CD4-positive, alpha-beta T cell (primary cell): Measurements from ENCODE around the gene PPP1CA. TPM values are rescaled to one million over a fixed set of nuclear protein-coding genes. Genes with fewer than 3 reads are reported as not detected.

Experiments used
- ATAC-seq: fragments of 200-7000 bp; cut with Tn5 transposase; one replicate; pipeline ENCODE4 v1.10.0; 2022; ENCODE audit warnings: mild to moderate bottlenecking; ENCODE audit not compliant: poor library complexity
- CTCF ChIA-PET: fragments of 350-600 bp; sonication (Branson Sonifier 250); formaldehyde crosslinking; loops from one replicate; lab custom pipeline; 2021; ENCODE audit warnings: antibody characterized with exemption, inconsistent platforms; lab: Charles Lee
- POLR2A ChIA-PET: fragments of 350-600 bp; sonication (Branson Sonifier 250); formaldehyde crosslinking; loops from one replicate; lab custom pipeline; 2021; ENCODE audit warnings: antibody characterized with exemption, inconsistent platforms; lab: Charles Lee
- DNase-seq, 14 experiments: peaks; one replicate each; pipeline ENCODE4 v3.0.0-alpha.2; 2013 to 2020; ENCODE audit warnings: mixed read lengths in 2 of 14
- H3K27ac ChIP-seq, 2 donors: one replicate each; pipeline versions ENCODE4 v1.5.1 to v1.7.0; 2013; ENCODE audit warnings: low read length in 2 of 2, low read depth in 1 of 2, mild to moderate bottlenecking in 1 of 2
- H3K27me3 ChIP-seq, 2 experiments: 1 replicate in 1 of 2; 2 replicates in 1 of 2; pipeline versions ENCODE4 v1.6.1 to v1.7.0; 2013; ENCODE audit warnings: low read length in 2 of 2, control low read depth in 1 of 2, mild to moderate bottlenecking in 1 of 2, moderate library complexity in 1 of 2; ENCODE audit not compliant: insufficient read depth in 2 of 2, control insufficient read depth in 1 of 2
- H3K36me3 ChIP-seq: one replicate; pipeline ENCODE4 v1.6.1; 2013; ENCODE audit warnings: low read length, control low read depth; ENCODE audit not compliant: insufficient read depth
- H3K4me1 ChIP-seq: one replicate; pipeline ENCODE4 v1.6.1; 2013; ENCODE audit warnings: low read length, control low read depth; ENCODE audit not compliant: insufficient read depth
- H3K4me3 ChIP-seq: one replicate; pipeline ENCODE4 v1.5.1; 2013; ENCODE audit warnings: mild to moderate bottlenecking, low read length, moderate library complexity
- H3K9me3 ChIP-seq, 2 experiments: 1 replicate in 1 of 2; 2 replicates in 1 of 2; pipeline versions ENCODE4 v1.6.1 to v1.7.0; 2013; ENCODE audit warnings: low read length in 2 of 2, mild to moderate bottlenecking in 2 of 2, control low read depth in 1 of 2, moderate library complexity in 1 of 2; ENCODE audit not compliant: control insufficient read depth in 1 of 2, insufficient read depth in 1 of 2
- H3K27ac Mint-ChIP-seq: one replicate; pipeline ENCODE4 v1.8.0; 2020; ENCODE audit warnings: mixed read lengths
- H3K27me3 Mint-ChIP-seq: one replicate; pipeline ENCODE4 v1.8.0; 2021; ENCODE audit warnings: mixed read lengths
- H3K36me3 Mint-ChIP-seq: one replicate; pipeline ENCODE4 v1.8.0; 2021; ENCODE audit warnings: low read depth, mixed read lengths
- H3K4me1 Mint-ChIP-seq: one replicate; pipeline ENCODE4 v1.8.0; 2021; ENCODE audit warnings: low read depth, mixed read lengths
- H3K4me3 Mint-ChIP-seq: one replicate; pipeline ENCODE4 v1.8.0; 2020; ENCODE audit warnings: mild to moderate bottlenecking, mixed read lengths
- H3K9me3 Mint-ChIP-seq: one replicate; pipeline ENCODE4 v1.8.0; 2020; ENCODE audit warnings: mixed read lengths
- intact Hi-C, 2 experiments: fragments of 100-400 bp; cut with DNase I in 1 of 2; cut with micrococcal nuclease in 1 of 2; formaldehyde crosslinking; loops; one replicate each; pipeline versions ENCODE4 v1.15.1 to v1.9.0; 2023 to 2025; cut with DNase I, micrococcal nuclease
- total RNA-seq, 174 experiments: library from RNA in 2 of 174; stranded (reverse) in 2 of 174; gene quantifications; one replicate each; pipeline ENCODE4 v1.2.3 and lab custom pipeline; 2021 to 2026
- TF ChIP-seq, protein P1 (sequence below): fragments of 200-600 bp; IDR thresholded peaks from one replicate; pipeline ENCODE4 v1.8.0; 2022; ENCODE audit warnings: antibody characterized with exemption, mild to moderate bottlenecking

Gene PPP1CA
- total RNA-seq, 2 experiments from 2014 or later = 42.0 to 45.5 TPM

- no peak for ATAC-seq
- no peak overlapping the region for H3K27ac Mint-ChIP-seq
- peaks cover 5% of the 10 kb centered on the region for H3K36me3 Mint-ChIP-seq
- POLR2A ChIA-PET = interaction anchor here (0.6 to 3.2 kb wide), 5 partner anchors 8 to 42 kb away, joined by 3 to 16 read pairs (median 3); partner anchors contain the start of gene POLD4
- H3K27me3 Mint-ChIP-seq = peaks cover 34% of the 10 kb centered on the region
- peak overlapping the region; percentile 38 for H3K4me3 Mint-ChIP-seq
- intact Hi-C loops = no loop called here
- DNase-seq = no peak
- Histone ChIP-seq H3K9me3 (no peaks in the 10 kb centered on the region), H3K27me3 (peaks cover 6 to 16% of the 10 kb centered on the region in 2 experiments), H3K27ac (no peak overlapping the region), H3K4me1 (peaks cover 45% of the 10 kb centered on the region), H3K36me3 (no peaks in the 10 kb centered on the region), H3K4me3 (no peak overlapping the region)
- CTCF ChIA-PET = interaction anchor here (1.9 to 5.6 kb wide), 4 partner anchors 14 to 31 kb away, joined by 7 to 24 read pairs (median 11); no protein-coding TSS in a partner anchor
- no peaks in the 10 kb centered on the region for H3K9me3 Mint-ChIP-seq
- H3K4me1 Mint-ChIP-seq = peaks cover 30% of the 10 kb centered on the region
- TF ChIP-seq, protein P1, sequence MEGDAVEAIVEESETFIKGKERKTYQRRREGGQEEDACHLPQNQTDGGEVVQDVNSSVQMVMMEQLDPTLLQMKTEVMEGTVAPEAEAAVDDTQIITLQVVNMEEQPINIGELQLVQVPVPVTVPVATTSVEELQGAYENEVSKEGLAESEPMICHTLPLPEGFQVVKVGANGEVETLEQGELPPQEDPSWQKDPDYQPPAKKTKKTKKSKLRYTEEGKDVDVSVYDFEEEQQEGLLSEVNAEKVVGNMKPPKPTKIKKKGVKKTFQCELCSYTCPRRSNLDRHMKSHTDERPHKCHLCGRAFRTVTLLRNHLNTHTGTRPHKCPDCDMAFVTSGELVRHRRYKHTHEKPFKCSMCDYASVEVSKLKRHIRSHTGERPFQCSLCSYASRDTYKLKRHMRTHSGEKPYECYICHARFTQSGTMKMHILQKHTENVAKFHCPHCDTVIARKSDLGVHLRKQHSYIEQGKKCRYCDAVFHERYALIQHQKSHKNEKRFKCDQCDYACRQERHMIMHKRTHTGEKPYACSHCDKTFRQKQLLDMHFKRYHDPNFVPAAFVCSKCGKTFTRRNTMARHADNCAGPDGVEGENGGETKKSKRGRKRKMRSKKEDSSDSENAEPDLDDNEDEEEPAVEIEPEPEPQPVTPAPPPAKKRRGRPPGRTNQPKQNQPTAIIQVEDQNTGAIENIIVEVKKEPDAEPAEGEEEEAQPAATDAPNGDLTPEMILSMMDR = no peak
Measured at GRCh38 chr11:67376063-67376820, 25.4 kb downstream of the PPP1CA start.

GRCh38 chr11:67375320-67376055 lies 26.2 kb downstream of the PPP1CA start:
- Mint-ChIP-seq H3K9me3 (no peaks in the 10 kb centered on the region), H3K4me1 (peaks cover 37% of the 10 kb centered on the region), H3K4me3 (peak overlapping the region; percentile 58), H3K27ac (no peak overlapping the region), H3K36me3 (peaks cover 5% of the 10 kb centered on the region), H3K27me3 (peaks cover 40% of the 10 kb centered on the region)
- TF ChIP-seq, protein P1 = no peak
- H3K4me1 ChIP-seq = peaks cover 48% of the 10 kb centered on the region
- CTCF ChIA-PET = interaction anchor here (1.9 to 5.6 kb wide), 4 partner anchors 14 to 30 kb away, joined by 7 to 24 read pairs (median 11); no protein-coding TSS in a partner anchor
- intact Hi-C loops = no loop called here
- no peaks in the 10 kb centered on the region for H3K9me3 ChIP-seq
- no peak overlapping the region for H3K27ac ChIP-seq
- no peak overlapping the region for H3K4me3 ChIP-seq
- DNase-seq (no peak), ATAC-seq (no peak)
- POLR2A ChIA-PET = interaction anchor here (0.6 to 3.2 kb wide), 6 partner anchors 8 to 43 kb away, joined by 3 to 16 read pairs (median 3); partner anchors contain the start of gene POLD4
- peaks cover 6 to 16% of the 10 kb centered on the region in 2 experiments for H3K27me3 ChIP-seq
- no peaks in the 10 kb centered on the region for H3K36me3 ChIP-seq

DNA sequence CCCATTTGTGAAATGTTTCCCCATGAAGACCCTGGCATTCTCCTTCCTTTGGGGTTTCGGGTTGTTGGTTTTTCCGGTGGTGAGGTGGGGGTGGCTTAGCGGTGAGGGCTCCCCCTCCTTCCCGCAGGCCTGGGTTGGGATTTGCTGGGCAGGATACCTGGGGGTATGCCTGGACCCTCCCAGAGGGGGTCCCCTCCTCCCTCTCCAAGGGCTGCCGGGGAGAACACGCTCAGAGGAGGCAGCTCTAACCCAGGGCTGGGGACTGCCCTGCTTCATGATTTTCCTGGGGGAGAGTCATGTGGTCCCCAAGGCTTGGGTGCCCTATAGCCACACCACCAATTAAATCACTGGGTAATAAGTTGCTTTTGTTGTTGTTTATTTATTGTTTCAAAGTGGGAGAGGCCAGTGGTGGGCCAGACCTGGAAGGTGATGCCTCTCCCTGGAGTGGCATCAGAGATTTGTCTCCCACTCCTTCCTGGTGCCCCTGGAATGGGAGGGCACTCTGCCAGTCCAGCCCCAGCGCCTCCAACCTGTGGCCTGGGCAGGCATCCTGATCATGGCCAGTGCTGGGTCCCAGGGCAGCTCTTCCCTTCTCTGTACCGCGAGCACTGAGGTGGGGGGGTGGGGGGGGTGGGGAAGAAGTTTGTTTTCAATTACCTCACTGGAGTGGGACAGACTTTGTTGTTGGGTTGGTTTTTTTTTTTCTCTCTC lies 26.9 kb downstream of the PPP1CA start:
- ChIA-PET POLR2A (interaction anchor here (0.6 to 8.2 kb wide), 6 partner anchors 11 to 97 kb away, joined by 3 to 81 read pairs (median 7); partner anchors contain the start of genes POLD4 and PTPRCAP), CTCF (interaction anchor here (1.1 to 5.6 kb wide), 8 partner anchors 8 to 83 kb away, joined by 3 to 24 read pairs (median 10); partner anchors contain the start of gene PPP1CA)
- H3K4me1 ChIP-seq = peaks cover 54% of the 10 kb centered on the region
- H3K27ac Mint-ChIP-seq = peak overlapping the region; percentile 91
- H3K36me3 Mint-ChIP-seq = peaks cover 5% of the 10 kb centered on the region
- peak overlapping the region; percentile 91 for H3K4me3 Mint-ChIP-seq
- H3K27me3 ChIP-seq = peaks cover 6 to 16% of the 10 kb centered on the region in 2 experiments
- no peaks in the 10 kb centered on the region for H3K9me3 Mint-ChIP-seq
- H3K9me3 ChIP-seq = no peaks in the 10 kb centered on the region
- no peaks in the 10 kb centered on the region for H3K36me3 ChIP-seq
- H3K27me3 Mint-ChIP-seq = peaks cover 42% of the 10 kb centered on the region
- DNase-seq (no peak), ATAC-seq (no peak)
- H3K4me1 Mint-ChIP-seq = peaks cover 45% of the 10 kb centered on the region
- intact Hi-C loops = no loop called here
- no peak overlapping the region for H3K27ac ChIP-seq
- TF ChIP-seq, protein P1 = no peak
- H3K4me3 ChIP-seq = no peak overlapping the region
